Measurements from ENCODE around the gene LRPAP1. TPM values are rescaled to one million over a fixed set of nuclear protein-coding genes. Genes with fewer than 3 reads are reported as not detected.

The LRPAP1 gene
- polyA plus RNA-seq, 1 donor (not counting 4 experiments of a cell fraction or from before 2014, with no cell fraction given) = 121 TPM

GRCh38 chr4:3500634-3501101, 31.6 kb downstream of the LRPAP1 start:
- Histone ChIP-seq H3K9ac (ENCODE audit: control insufficient read depth, extremely low read depth, insufficient read depth, low read length) (no peak overlapping the region), H3K36me3 (ENCODE audit: control insufficient read depth in 2 of 2, extremely low read depth in 1 of 2, insufficient read depth in 2 of 2, low read length in 2 of 2) (peaks cover 4 to 10% of the 10 kb centered on the region in 2 experiments), H2AFZ (ENCODE audit: control insufficient read depth, low read length) (no peak overlapping the region), H3K27me3 (ENCODE audit: control insufficient read depth, extremely low read depth, insufficient read depth, low read length) (peaks cover 5% of the 10 kb centered on the region), H3K79me2 (ENCODE audit: control insufficient read depth, insufficient read depth, low read length) (peaks cover 4% of the 10 kb centered on the region), H4K20me1 (ENCODE audit: control insufficient read depth, extremely low read depth, insufficient read depth, low read length) (no peaks in the 10 kb centered on the region), H3K27ac (ENCODE audit: control insufficient read depth, insufficient read depth, low read length) (no peak overlapping the region), H3K4me1 (ENCODE audit: control insufficient read depth, extremely low read depth, insufficient read depth, low read length) (no peaks in the 10 kb centered on the region), H3K4me2 (ENCODE audit: control insufficient read depth, extremely low read depth, insufficient read depth, low read depth, low read length) (no peak overlapping the region), H3K9me1 (ENCODE audit: control insufficient read depth, extremely low read depth, insufficient read depth, low read length) (no peaks in the 10 kb centered on the region), H3K4me3 (ENCODE audit: control insufficient read depth in 2 of 3, extremely low read depth in 1 of 3, insufficient read depth in 2 of 3, low read depth in 1 of 3, low read length in 3 of 3) (no peak overlapping the region), H3K9me3 (ENCODE audit: control insufficient read depth, low read depth, low read length) (no peaks in the 10 kb centered on the region)
- no peak for FAIRE-seq
- DNase-seq (ENCODE audit: low read depth, low spot score) = no peak
- no peak for TF ChIP-seq EZH2 (IDR thresholded peaks at IDR 0.05; ENCODE audit: low read length)
- TF ChIP-seq CTCF (optimal IDR thresholded peaks at IDR 0.05 in 1 of 3, IDR thresholded peaks at IDR 0.05 in 1 of 3, conservative IDR thresholded peaks at IDR 0.05 in 1 of 3; ENCODE audit: extremely low read depth in 1 of 3, insufficient read depth in 2 of 3, low read length in 3 of 3) = no peak
- dilution Hi-C loops (cut with MboI; ENCODE audit: extremely low pct_ligation_motif_present, low sequenced_read_pairs) = no loop called here

- H3K9ac ChIP-seq (ENCODE audit: control insufficient read depth, extremely low read depth, insufficient read depth, low read length) = no peak overlapping the region
- H3K27me3 ChIP-seq (ENCODE audit: control insufficient read depth, extremely low read depth, insufficient read depth, low read length) = peaks cover 7% of the 10 kb centered on the region
- dilution Hi-C loops (cut with MboI; ENCODE audit: extremely low pct_ligation_motif_present, low sequenced_read_pairs) = no loop called here
- H4K20me1 ChIP-seq (ENCODE audit: control insufficient read depth, extremely low read depth, insufficient read depth, low read length) = peaks cover under 1% of the 10 kb centered on the region
- H3K36me3 ChIP-seq (ENCODE audit: control insufficient read depth in 2 of 2, extremely low read depth in 1 of 2, insufficient read depth in 2 of 2, low read length in 2 of 2) = peaks cover 4 to 5% of the 10 kb centered on the region in 2 experiments
- TF ChIP-seq EZH2 (IDR thresholded peaks at IDR 0.05; ENCODE audit: low read length) (no peak), CTCF (optimal IDR thresholded peaks at IDR 0.05 in 1 of 3, IDR thresholded peaks at IDR 0.05 in 1 of 3, conservative IDR thresholded peaks at IDR 0.05 in 1 of 3; ENCODE audit: extremely low read depth in 1 of 3, insufficient read depth in 2 of 3, low read length in 3 of 3) (no peak)
- H3K9me1 ChIP-seq (ENCODE audit: control insufficient read depth, extremely low read depth, insufficient read depth, low read length) = no peaks in the 10 kb centered on the region
- peaks cover 3% of the 10 kb centered on the region for H3K79me2 ChIP-seq (ENCODE audit: control insufficient read depth, insufficient read depth, low read length)
- FAIRE-seq (no peak), DNase-seq (ENCODE audit: low read depth, low spot score) (no peak)
- H3K9me3 ChIP-seq (ENCODE audit: control insufficient read depth, low read depth, low read length) = no peaks in the 10 kb centered on the region
- H3K27ac ChIP-seq (ENCODE audit: control insufficient read depth, insufficient read depth, low read length) = no peak overlapping the region
- H3K4me1 ChIP-seq (ENCODE audit: control insufficient read depth, extremely low read depth, insufficient read depth, low read length) = no peaks in the 10 kb centered on the region
- no peak overlapping the region for H2AFZ ChIP-seq (ENCODE audit: control insufficient read depth, low read length)
- no peak overlapping the region for H3K4me3 ChIP-seq (ENCODE audit: control insufficient read depth in 2 of 3, extremely low read depth in 1 of 3, insufficient read depth in 2 of 3, low read depth in 1 of 3, low read length in 3 of 3)
- no peak overlapping the region for H3K4me2 ChIP-seq (ENCODE audit: control insufficient read depth, extremely low read depth, insufficient read depth, low read depth, low read length)
These were observed 32.1 kb downstream of the LRPAP1 start for GRCh38 chr4:3500111-3500510.

Data from keratinocyte (primary cell).